CD4-positive, alpha-beta T cell (primary cell): ENCODE results near the gene MRPL39. TPM values are rescaled to one million over a fixed set of nuclear protein-coding genes. Genes with fewer than 3 reads are reported as not detected.

Experiments
- ATAC-seq: fragments of 200-7000 bp; cut with Tn5 transposase; one replicate; pipeline ENCODE4 v1.10.0; 2022; ENCODE audit warnings: mild to moderate bottlenecking; ENCODE audit not compliant: poor library complexity
- CTCF ChIA-PET: fragments of 350-600 bp; sonication (Branson Sonifier 250); formaldehyde crosslinking; loops from one replicate; lab custom pipeline; 2021; ENCODE audit warnings: antibody characterized with exemption, inconsistent platforms; lab: Charles Lee
- POLR2A ChIA-PET: fragments of 350-600 bp; sonication (Branson Sonifier 250); formaldehyde crosslinking; loops from one replicate; lab custom pipeline; 2021; ENCODE audit warnings: antibody characterized with exemption, inconsistent platforms; lab: Charles Lee
- DNase-seq, 14 experiments: peaks; one replicate each; pipeline ENCODE4 v3.0.0-alpha.2; 2013 to 2020; ENCODE audit warnings: mixed read lengths in 2 of 14
- H3K27ac ChIP-seq, 2 donors: one replicate each; pipeline versions ENCODE4 v1.5.1 to v1.7.0; 2013; ENCODE audit warnings: low read length in 2 of 2, low read depth in 1 of 2, mild to moderate bottlenecking in 1 of 2
- H3K27me3 ChIP-seq, 2 experiments: 1 replicate in 1 of 2; 2 replicates in 1 of 2; pipeline versions ENCODE4 v1.6.1 to v1.7.0; 2013; ENCODE audit warnings: low read length in 2 of 2, control low read depth in 1 of 2, mild to moderate bottlenecking in 1 of 2, moderate library complexity in 1 of 2; ENCODE audit not compliant: insufficient read depth in 2 of 2, control insufficient read depth in 1 of 2
- H3K36me3 ChIP-seq: one replicate; pipeline ENCODE4 v1.6.1; 2013; ENCODE audit warnings: low read length, control low read depth; ENCODE audit not compliant: insufficient read depth
- H3K4me1 ChIP-seq: one replicate; pipeline ENCODE4 v1.6.1; 2013; ENCODE audit warnings: low read length, control low read depth; ENCODE audit not compliant: insufficient read depth
- H3K4me3 ChIP-seq: one replicate; pipeline ENCODE4 v1.5.1; 2013; ENCODE audit warnings: mild to moderate bottlenecking, low read length, moderate library complexity
- H3K9me3 ChIP-seq, 2 experiments: 1 replicate in 1 of 2; 2 replicates in 1 of 2; pipeline versions ENCODE4 v1.6.1 to v1.7.0; 2013; ENCODE audit warnings: low read length in 2 of 2, mild to moderate bottlenecking in 2 of 2, control low read depth in 1 of 2, moderate library complexity in 1 of 2; ENCODE audit not compliant: control insufficient read depth in 1 of 2, insufficient read depth in 1 of 2
- H3K27ac Mint-ChIP-seq: one replicate; pipeline ENCODE4 v1.8.0; 2020; ENCODE audit warnings: mixed read lengths
- H3K27me3 Mint-ChIP-seq: one replicate; pipeline ENCODE4 v1.8.0; 2021; ENCODE audit warnings: mixed read lengths
- H3K36me3 Mint-ChIP-seq: one replicate; pipeline ENCODE4 v1.8.0; 2021; ENCODE audit warnings: low read depth, mixed read lengths
- H3K4me1 Mint-ChIP-seq: one replicate; pipeline ENCODE4 v1.8.0; 2021; ENCODE audit warnings: low read depth, mixed read lengths
- H3K4me3 Mint-ChIP-seq: one replicate; pipeline ENCODE4 v1.8.0; 2020; ENCODE audit warnings: mild to moderate bottlenecking, mixed read lengths
- H3K9me3 Mint-ChIP-seq: one replicate; pipeline ENCODE4 v1.8.0; 2020; ENCODE audit warnings: mixed read lengths
- intact Hi-C, 2 experiments: fragments of 100-400 bp; cut with DNase I in 1 of 2; cut with micrococcal nuclease in 1 of 2; formaldehyde crosslinking; loops; one replicate each; pipeline versions ENCODE4 v1.15.1 to v1.9.0; 2023 to 2025; cut with DNase I, micrococcal nuclease
- total RNA-seq, 174 experiments: library from RNA in 2 of 174; stranded (reverse) in 2 of 174; gene quantifications; one replicate each; pipeline ENCODE4 v1.2.3 and lab custom pipeline; 2021 to 2026
- TF ChIP-seq, protein P1 (sequence below): fragments of 200-600 bp; IDR thresholded peaks from one replicate; pipeline ENCODE4 v1.8.0; 2022; ENCODE audit warnings: antibody characterized with exemption, mild to moderate bottlenecking

The MRPL39 gene
- total RNA-seq, 2 experiments from 2014 or later, result 10.7 to 15.2 TPM

DNA sequence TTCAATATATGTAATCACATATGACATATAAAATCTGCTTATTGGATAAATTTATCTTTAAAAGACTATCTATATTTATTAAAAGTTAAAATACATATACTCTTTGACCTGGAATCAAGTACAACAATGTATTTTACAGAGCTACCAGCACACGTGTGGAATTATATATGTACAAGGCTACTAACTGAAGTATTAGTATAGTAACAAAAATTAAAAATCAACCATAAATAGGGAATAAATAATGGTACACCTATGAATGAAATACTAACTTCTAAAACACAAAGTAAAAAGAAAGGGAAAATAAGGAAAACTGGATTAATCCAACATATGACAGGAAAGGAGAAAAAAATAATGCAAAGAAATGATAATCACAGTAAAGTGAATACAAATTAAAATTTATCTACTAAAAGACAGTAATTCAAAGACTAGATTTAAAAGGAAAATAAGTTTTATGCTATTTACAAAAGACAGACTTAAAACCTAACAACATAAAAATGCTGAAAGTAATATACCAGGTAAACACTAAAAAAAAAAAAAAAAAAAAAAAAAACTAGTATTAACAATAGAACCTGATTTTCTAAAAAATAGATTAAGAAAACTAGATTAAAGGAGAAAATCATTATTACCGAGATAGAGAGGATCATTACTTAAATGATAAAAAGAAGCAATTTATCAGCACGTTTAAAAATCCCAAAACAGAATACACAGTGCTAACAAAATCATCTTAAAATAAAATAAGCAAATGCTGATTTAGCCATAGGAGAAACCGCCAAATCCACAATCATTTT is 27.9 kb downstream of the MRPL39 start:
- POLR2A ChIA-PET, result interaction anchor here (2.0 kb wide), 1 partner anchor 16 kb away, joined by 7 read pairs; no protein-coding TSS in a partner anchor
- peaks cover 60% of the 10 kb centered on the region for H3K4me1 Mint-ChIP-seq
- no peaks in the 10 kb centered on the region for H3K27me3 Mint-ChIP-seq
- TF ChIP-seq, protein P1, sequence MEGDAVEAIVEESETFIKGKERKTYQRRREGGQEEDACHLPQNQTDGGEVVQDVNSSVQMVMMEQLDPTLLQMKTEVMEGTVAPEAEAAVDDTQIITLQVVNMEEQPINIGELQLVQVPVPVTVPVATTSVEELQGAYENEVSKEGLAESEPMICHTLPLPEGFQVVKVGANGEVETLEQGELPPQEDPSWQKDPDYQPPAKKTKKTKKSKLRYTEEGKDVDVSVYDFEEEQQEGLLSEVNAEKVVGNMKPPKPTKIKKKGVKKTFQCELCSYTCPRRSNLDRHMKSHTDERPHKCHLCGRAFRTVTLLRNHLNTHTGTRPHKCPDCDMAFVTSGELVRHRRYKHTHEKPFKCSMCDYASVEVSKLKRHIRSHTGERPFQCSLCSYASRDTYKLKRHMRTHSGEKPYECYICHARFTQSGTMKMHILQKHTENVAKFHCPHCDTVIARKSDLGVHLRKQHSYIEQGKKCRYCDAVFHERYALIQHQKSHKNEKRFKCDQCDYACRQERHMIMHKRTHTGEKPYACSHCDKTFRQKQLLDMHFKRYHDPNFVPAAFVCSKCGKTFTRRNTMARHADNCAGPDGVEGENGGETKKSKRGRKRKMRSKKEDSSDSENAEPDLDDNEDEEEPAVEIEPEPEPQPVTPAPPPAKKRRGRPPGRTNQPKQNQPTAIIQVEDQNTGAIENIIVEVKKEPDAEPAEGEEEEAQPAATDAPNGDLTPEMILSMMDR, result no peak
- Histone ChIP-seq H3K36me3 (peaks cover 2% of the 10 kb centered on the region), H3K9me3 (no peaks in the 10 kb centered on the region), H3K4me3 (no peak overlapping the region), H3K27me3 (no peaks in the 10 kb centered on the region), H3K4me1 (peaks cover 5% of the 10 kb centered on the region), H3K27ac (no peak overlapping the region)
- no peaks in the 10 kb centered on the region for H3K9me3 Mint-ChIP-seq
- DNase-seq (no peak), ATAC-seq (no peak)
- H3K36me3 Mint-ChIP-seq, result peaks cover 27% of the 10 kb centered on the region
- no peak overlapping the region for H3K27ac Mint-ChIP-seq
- intact Hi-C loops, result no loop called here
- CTCF ChIA-PET, result interaction anchor here (1.0 kb wide), 1 partner anchor 12 kb away, joined by 3 read pairs; no protein-coding TSS in a partner anchor
- H3K4me3 Mint-ChIP-seq, result no peak overlapping the region

DNA sequence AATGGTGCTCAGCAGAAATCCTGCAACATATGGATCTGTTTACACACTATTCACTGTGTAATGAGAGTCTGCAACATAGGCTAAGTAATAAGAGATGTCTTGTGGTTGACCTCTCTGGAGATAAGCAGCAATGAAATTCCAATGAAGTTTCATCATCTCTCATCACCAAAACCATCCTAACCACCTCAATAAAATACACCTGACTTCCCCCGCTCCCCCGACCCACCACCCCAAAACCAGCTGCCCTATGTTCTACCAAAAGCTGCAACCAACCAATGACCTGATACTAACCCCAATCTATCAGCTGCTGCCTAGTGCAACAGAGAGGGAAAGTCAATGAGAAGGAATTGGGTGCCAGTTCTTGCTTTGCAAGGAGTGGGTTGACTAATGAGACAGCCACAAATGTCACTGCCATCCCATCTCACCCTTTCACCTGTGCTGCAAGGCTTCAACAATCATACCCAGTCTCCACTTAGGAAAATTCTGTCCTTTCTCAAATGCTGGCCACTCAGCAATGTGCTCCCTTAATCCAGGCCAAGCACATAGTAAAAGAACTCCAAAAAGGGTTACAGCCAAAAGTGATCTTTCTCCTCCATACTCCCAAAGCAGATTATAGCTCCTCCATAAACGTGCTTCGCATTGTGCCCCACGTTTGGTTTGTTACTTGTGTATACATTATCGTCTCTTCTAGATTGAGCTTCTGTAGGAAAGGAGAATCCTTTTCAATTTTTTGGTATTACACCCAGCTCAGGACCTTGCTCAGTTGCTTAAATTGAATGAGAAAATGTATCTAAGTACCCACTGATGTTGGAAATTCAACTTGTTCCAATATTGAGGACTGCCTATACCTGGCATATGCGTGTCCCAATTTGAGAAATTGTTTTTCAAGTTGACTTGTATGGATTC is 29.0 kb downstream of the MRPL39 start:
- Histone ChIP-seq H3K36me3 (peaks cover 2% of the 10 kb centered on the region), H3K27me3 (no peaks in the 10 kb centered on the region), H3K4me3 (no peak overlapping the region), H3K4me1 (peaks cover 5% of the 10 kb centered on the region), H3K27ac (no peak overlapping the region), H3K9me3 (no peaks in the 10 kb centered on the region)
- H3K9me3 Mint-ChIP-seq, result no peaks in the 10 kb centered on the region
- H3K4me1 Mint-ChIP-seq, result peaks cover 58% of the 10 kb centered on the region
- no peak overlapping the region for H3K4me3 Mint-ChIP-seq
- H3K27me3 Mint-ChIP-seq, result no peaks in the 10 kb centered on the region
- ATAC-seq, result no peak
- ChIA-PET POLR2A (interaction anchor here (2.0 kb wide), 1 partner anchor 15 kb away, joined by 7 read pairs; no protein-coding TSS in a partner anchor), CTCF (interaction anchor here (1.0 kb wide), 1 partner anchor 11 kb away, joined by 3 read pairs; no protein-coding TSS in a partner anchor)
- DNase-seq, result no peak
- peaks cover 20% of the 10 kb centered on the region for H3K36me3 Mint-ChIP-seq
- intact Hi-C loops, result no loop called here
- TF ChIP-seq, protein P1, result no peak
- H3K27ac Mint-ChIP-seq, result peak overlapping the region; percentile 32

DNA sequence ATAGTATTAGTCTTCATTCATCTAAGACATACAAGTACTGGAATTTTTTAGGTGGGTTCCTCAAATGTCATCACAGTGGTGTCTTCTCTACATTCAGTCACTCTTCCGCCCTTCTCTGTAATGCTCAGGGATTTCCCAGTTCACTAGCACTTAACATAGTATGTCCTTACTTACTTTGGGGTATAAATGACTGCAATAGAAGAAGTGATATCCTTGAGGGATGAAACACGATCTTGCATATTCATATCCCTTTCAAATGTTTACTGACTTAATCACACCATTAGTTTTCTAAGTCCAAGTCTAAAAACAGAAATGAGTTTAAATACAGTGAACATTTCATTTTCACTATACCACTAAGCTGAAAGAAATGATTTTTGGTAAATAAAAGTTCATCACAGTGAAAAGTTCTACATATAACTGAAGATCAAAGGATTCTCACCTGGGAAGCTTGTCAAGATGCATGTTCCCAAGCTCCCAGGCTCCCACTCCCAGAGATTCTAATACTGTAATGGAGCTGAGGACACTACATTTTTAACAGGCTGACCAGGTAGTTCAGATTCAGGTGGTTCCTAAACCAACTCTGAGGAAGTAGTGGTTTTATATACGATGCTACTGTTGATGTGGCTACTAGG is 29.7 kb downstream of the MRPL39 start:
- DNase-seq (no peak), ATAC-seq (no peak)
- H3K4me1 ChIP-seq, result peaks cover 5% of the 10 kb centered on the region
- H3K27me3 ChIP-seq, result no peaks in the 10 kb centered on the region
- POLR2A ChIA-PET, result interaction anchor here (2.0 kb wide), 1 partner anchor 14 kb away, joined by 7 read pairs; no protein-coding TSS in a partner anchor
- no peaks in the 10 kb centered on the region for H3K27me3 Mint-ChIP-seq
- H3K27ac Mint-ChIP-seq, result peak overlapping the region; percentile 32
- no peak overlapping the region for H3K27ac ChIP-seq
- H3K4me1 Mint-ChIP-seq, result peaks cover 58% of the 10 kb centered on the region
- H3K9me3 Mint-ChIP-seq, result no peaks in the 10 kb centered on the region
- intact Hi-C loops, result no loop called here
- CTCF ChIA-PET, result no interaction called here
- H3K9me3 ChIP-seq, result no peaks in the 10 kb centered on the region
- peaks cover 2% of the 10 kb centered on the region for H3K36me3 ChIP-seq
- H3K4me3 Mint-ChIP-seq, result no peak overlapping the region
- peaks cover 14% of the 10 kb centered on the region for H3K36me3 Mint-ChIP-seq
- H3K4me3 ChIP-seq, result no peak overlapping the region
- TF ChIP-seq, protein P1, result no peak
